Coronary artery (tissue), 2 donors: ENCODE data around the gene CCR5AS.
"Not testable (repeated sequence)": the region's sequence is repeated elsewhere in the genome, so short reads cannot be mapped to it uniquely, and the experiment has no call there.

Source experiments
- DNase-seq: peaks from one replicate; pipeline ENCODE4 v3.0.0-alpha.2; 2017; ENCODE audit warnings: low spot score
- H3K27ac ChIP-seq, 2 donors: fragments of 200-600 bp; sonication (generic); one replicate each; pipeline ENCODE4 v1.5.1; 2016 to 2019
- H3K4me3 ChIP-seq: fragments of 200-600 bp; sonication (generic); 2 replicates; pipeline ENCODE4 v1.5.1; 2016; ENCODE audit warnings: mild to moderate bottlenecking, moderate library complexity
- TF ChIP-seq, protein P1 (sequence below): fragments of 200-600 bp; sonication (generic); IDR thresholded peaks from one replicate; pipeline ENCODE4 v1.5.1; 2019; ENCODE audit warnings: antibody characterized with exemption

Gene CCR5AS

GRCh38 chr3:46337911-46338310, 69.0 kb downstream of the CCR5AS start:
- DNase-seq = no peak
- no peak overlapping the region for H3K27ac ChIP-seq
- TF ChIP-seq, protein P1, sequence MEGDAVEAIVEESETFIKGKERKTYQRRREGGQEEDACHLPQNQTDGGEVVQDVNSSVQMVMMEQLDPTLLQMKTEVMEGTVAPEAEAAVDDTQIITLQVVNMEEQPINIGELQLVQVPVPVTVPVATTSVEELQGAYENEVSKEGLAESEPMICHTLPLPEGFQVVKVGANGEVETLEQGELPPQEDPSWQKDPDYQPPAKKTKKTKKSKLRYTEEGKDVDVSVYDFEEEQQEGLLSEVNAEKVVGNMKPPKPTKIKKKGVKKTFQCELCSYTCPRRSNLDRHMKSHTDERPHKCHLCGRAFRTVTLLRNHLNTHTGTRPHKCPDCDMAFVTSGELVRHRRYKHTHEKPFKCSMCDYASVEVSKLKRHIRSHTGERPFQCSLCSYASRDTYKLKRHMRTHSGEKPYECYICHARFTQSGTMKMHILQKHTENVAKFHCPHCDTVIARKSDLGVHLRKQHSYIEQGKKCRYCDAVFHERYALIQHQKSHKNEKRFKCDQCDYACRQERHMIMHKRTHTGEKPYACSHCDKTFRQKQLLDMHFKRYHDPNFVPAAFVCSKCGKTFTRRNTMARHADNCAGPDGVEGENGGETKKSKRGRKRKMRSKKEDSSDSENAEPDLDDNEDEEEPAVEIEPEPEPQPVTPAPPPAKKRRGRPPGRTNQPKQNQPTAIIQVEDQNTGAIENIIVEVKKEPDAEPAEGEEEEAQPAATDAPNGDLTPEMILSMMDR = no peak
- no peak overlapping the region for H3K4me3 ChIP-seq

DNA sequence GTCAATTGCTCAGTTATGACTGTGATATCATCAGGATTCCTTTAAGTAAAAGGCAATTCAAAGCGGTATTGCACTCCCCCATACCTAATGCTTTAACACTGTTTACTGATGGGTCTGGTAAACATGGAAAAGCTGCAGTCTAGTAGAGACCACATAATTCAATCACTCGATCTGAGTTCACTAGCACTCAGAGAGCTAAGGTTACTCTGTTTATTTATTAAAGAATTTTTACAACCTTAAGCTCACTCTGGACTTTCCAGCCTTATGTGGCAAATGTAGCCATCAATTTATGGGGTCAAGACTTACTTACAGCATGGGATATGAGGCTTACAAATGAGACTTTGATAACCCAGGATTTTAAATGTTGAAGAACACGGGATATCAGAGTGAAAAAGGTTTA, 71.3 kb downstream of the CCR5AS start:
- Histone ChIP-seq H3K27ac (no peak overlapping the region), H3K4me3 (no peak overlapping the region)
- TF ChIP-seq, protein P1 = no peak
- no peak for DNase-seq

DNA sequence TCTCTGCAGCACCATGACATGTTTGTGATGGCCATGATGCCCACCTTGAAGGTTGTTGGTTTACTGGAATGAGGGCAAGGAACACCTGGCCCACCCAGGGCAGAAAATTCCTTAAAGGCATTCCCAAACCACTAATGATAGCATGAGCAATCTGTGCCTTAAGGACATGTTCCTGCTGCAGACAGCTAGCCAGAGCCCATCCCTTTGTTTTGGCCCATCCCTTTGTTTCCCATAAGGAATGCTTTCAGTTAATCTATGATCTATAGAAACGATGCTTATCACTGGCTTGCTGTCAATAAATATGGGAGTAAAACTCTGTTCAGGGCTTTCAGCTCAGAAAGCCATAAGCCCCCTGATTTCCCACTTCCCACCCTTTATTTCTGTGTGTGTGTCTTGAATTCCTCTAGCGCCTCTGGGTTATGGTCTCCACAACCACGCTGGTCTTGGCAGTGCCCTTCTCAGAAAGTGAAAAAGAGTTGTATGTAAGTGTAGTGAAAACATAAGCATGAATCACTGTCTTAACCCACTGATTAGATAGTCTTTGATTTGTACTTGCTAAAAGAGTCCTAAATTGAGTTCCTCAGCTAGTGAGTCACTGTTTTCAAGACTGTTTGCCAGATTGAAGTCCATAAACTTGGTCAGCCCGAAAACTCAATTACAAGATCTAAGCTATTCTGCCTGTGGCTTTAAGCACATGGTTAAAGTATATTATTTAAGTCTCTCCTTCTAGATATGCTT, 72.0 kb downstream of the CCR5AS start:
- TF ChIP-seq, protein P1 = no peak
- no peak overlapping the region for H3K27ac ChIP-seq
- DNase-seq = no peak
- H3K4me3 ChIP-seq = no peak overlapping the region

GRCh38 chr3:46330676-46331075, 76.2 kb downstream of the CCR5AS start:
- DNase-seq, H3K4me3 ChIP-seq, H3K27ac ChIP-seq: not testable (repeated sequence)

GRCh38 chr3:46325645-46326300, 81.1 kb downstream of the CCR5AS start:
- TF ChIP-seq, protein P1 = no peak
- Histone ChIP-seq H3K27ac (no peak overlapping the region), H3K4me3 (no peak overlapping the region)
- DNase-seq = no peak

- DNase-seq = no peak
- TF ChIP-seq, protein P1 = no peak
- no peak overlapping the region for H3K27ac ChIP-seq
- H3K4me3 ChIP-seq = no peak overlapping the region
These were observed 82.8 kb downstream of the CCR5AS start for GRCh38 chr3:46324036-46324435.

- TF ChIP-seq, protein P1 = no peak
- H3K27ac ChIP-seq = no peak overlapping the region
- no peak for DNase-seq
- no peak overlapping the region for H3K4me3 ChIP-seq
These were observed 85.3 kb downstream of the CCR5AS start for GRCh38 chr3:46321461-46322104.
